GM21367 (cell line): ENCODE results near the gene BABAM2.
"Not testable (repeated sequence)": the region's sequence is repeated elsewhere in the genome, so short reads cannot be mapped to it uniquely, and the experiment has no call there.

Source experiments
- ATAC-seq: cut with Tn5 transposase; IDR thresholded peaks from one replicate; pipeline ENCODE4 v1.9.1; 2021; ENCODE audit not compliant: unreplicated experiment

Gene BABAM2

DNA sequence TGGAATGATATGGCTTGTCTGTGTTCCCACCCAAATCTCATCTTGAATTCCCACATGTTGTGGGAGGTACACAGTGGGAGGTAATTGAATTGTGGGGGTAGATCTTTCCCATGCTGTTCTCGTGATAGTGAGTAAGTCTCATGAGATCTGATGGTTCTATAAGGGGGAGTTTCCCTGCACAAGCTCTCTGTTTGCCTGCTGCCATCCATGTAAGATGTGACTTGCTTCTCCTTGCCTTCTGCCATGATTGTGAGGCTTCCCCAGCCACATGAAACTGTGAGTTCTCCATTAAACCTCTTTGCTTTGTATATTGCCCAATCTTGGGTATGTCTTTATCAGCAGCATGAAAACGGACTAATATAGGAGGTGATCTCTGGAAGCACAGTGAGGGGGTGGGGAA lies 78.4 kb downstream of the BABAM2 start:
- not testable (repeated sequence) for ATAC-seq

DNA sequence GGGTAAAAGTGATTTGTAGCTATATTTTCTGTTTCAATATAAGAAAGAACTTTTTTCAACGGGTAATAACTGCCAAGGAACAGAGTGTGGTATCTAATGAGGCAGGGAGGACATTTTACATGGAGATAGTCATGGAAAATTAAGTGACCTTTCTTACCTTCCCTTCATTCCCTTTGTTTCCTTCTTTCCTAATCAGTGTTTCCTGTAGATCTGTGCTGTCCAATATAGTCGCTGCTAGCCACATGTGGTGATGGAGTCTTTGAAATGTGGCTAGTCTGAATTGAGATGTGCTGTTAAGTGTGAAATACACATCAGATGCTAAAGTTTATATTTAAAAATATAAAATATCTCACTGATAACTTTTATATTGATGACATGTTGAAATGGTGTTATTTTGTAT lies 81.8 kb downstream of the BABAM2 start:
- no peak for ATAC-seq

DNA sequence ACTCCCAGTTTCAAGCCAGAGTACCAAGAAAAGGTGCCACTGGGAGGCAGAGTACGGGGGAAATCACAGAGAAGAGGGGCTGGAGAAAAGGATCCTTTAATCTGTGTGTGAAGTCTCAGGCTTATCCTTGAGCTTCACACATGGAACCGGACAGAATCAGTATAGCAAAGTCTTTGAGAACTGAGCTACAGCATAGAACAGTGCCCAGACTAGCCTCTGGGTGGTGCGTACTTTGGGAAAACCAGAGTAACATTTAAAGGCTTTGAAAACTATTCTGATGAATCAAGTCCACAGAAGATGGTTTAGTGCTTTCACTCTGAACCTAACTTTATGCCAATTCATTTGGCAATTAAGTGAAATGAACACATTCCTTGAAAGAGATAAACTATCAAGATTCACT lies 83.1 kb downstream of the BABAM2 start:
- no peak for ATAC-seq

DNA sequence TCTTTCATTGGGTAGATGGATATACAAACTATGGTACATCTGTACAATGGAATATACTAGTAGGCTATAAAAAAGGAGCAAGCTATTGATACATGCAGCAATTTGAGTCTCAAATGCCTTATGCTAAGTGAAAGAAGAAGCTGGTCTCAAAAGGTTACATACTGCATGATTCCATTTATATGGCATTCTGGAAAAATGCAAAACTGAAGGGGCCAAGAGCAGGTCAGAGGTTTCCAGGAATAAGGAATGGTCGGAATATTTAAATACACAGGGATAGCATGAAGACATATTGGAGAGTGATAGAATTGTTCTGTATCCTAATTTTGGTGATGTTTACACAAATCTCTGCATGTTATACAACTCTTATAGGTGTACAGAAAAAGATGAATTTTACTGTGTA lies 85.8 kb downstream of the BABAM2 start:
- ATAC-seq: no peak

DNA sequence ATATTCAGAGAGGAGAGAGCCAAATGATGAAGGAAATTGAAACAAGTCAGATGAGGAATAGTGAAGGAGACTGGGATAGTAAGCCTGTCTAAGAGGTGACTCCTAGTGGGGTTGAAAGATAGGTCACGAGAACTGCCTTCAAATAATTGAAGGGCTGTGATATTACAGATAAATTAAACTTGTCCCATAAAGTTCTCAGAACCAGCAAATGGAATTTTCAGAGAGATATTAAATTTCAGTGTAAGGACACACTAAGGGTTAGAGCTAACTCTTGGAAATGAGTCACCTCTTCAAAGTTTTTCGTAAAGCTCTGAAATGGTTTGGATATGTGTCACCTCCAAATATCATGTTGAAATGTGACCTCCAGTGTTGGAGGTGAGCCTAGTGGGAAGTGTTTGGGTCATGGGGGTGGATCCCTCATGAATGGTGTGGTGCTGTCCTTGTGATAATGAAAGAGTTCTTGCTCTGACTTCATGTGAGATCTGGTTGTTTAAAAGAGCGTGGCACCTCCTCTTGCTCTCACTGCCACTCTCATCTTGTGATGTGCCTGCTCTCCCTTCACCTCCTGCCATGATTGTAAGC lies 87.3 kb downstream of the BABAM2 start:
- ATAC-seq: no peak

DNA sequence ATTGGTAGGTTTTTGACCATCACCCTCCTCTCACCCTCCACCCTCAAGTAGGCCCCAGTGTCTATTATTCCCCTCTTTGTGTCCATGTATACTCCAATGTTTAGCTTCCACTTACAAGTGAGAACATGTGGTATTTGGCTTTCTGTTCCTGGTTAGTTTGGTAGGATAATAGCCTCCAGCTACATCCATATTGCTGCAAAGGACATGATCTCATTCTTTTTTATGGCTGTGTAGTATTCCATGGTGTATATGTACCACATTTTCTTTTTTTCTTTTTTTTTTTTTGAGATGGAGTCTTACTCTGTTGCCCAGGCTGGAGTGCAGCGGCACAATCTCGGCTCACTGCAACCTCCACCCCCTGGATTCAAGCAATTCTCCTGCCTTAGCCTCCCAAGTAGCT lies 88.2 kb downstream of the BABAM2 start:
- not testable (repeated sequence) for ATAC-seq

DNA sequence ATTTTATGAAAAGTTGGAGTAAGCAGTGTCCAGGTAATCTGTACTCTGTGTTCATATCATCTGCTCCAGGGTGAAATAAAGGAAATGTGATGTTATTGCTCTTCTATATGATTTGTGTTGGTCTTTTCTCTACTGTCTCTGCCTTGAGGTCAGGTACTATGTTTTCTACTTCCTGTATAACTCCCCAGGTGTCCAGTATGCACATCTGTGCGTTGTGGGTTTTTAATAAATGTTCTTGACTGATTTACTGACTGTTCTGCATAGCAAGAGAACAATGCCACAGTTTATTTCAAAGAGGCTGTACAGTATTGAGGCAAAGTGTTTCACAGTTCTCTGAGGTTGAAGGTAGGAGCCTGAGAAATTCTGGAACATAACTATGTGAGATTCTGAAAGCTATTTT lies 89.7 kb downstream of the BABAM2 start:
- ATAC-seq: no peak

DNA sequence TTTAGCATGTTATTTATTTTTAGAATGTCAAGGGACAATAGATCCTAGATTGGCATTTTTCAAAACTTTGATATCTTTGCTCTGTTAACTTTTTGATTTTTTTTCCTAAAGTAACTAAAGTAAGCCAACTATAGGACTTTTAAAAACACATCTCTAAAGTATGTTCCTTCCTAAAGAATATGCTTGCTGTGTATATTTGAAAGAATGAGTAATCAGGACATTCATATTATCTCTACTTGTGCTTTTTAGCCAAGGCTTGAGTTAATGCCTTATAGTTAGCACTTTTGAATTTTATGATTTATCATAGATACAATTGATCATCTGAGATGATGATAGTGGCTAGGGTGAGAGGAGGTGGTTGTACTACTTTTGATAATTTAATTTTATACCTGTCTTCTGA lies 93.6 kb downstream of the BABAM2 start:
- ATAC-seq: no peak

DNA sequence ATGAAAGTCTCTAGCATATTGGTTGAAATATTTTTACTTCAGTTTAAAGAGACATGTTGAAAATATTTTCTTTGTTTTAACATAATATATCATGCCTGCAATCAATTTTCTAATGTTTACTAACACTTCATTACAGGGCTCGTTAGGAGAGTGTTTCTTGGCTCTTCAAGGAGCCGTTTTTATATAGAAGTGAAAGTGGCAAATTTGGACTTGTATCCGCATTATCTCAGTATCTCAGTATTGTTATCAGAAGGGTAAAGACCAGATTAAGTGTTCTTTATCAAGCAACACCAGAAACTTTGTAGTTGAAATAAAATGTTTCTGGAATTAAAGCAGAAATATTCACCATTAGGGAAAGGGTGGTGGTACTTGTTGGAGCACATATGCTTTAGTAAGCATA lies 97.8 kb downstream of the BABAM2 start:
- no peak for ATAC-seq

DNA sequence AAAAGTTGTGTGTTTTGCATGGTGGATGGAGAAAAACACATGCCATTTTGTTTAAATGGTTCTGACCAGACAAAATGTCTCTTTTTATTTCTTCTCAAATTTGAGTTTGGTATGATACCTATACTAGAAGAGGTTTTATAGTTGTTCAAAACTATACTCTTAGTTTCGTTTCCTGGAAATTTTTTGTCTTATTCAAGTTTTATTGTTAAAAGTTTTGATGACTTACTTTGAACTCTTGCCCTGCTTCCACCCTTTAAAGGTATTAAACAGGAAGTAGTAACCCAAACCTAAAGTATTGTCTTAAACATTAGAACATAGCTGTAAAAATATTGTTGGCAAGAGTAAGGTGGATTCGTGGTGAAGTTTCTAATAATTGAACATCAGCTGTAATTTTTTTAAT lies 98.2 kb downstream of the BABAM2 start:
- ATAC-seq: no peak

DNA sequence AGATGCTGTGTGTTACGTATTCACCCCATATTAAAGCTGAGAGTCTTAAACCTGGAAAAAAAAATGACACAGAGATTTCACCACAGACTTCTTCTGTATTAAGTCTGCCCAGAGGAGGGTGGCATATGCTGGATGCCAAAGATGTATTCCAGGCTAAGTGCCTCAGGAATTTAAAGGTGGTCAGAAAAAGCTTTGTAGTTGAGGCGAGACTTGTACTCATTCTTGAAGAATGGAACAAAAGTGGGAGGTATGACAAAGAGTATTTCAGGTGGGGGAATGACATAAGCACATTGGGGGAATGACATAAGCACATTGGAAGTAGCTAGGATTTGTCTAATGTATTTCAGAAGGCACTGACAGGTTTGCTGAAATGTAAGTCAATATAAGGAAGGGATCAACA lies 98.6 kb downstream of the BABAM2 start:
- no peak for ATAC-seq

DNA sequence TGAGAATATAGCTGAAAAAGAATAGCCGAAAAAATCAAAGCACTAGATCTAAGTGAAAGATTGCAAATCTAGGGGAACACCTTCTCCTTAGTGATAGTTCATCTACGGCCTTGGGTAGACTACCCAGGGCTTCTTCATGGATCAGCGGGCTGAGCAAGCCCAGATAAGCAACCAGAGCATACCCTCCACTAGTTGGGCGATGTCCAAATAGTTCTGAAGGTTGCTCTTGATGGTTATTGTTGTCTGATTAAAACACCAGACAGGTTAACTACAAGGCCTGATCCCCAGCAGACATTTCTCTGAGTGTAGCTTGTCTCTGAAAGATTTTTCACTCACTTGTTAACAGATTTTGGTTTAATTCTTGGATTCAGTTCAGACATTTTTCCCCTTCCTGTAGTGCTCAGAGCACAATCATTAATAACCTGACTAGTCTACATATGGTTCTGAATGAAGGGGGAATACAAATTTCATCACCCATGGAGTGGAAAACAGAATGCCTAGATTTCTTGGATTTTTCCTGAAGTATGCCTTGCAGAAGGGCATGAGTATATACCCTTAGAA lies 99.6 kb downstream of the BABAM2 start:
- ATAC-seq: no peak

DNA sequence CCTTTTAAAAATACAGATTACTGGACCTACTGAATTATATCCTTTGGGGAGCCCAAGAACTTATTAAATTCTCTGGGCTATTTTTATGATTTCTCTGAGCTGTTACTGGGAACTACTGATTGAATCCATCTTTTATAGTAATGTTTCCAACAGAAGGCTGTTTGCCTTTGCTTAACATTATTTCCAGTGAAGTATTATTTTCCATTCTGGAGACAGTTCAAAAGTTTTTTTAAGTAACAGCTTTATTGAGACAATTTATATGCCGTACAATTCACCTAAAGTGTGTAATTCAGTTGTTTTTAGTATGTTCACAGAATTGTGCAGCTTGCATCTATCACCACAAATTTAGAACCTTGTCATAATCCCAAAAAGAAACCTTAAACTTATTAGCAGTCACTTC lies 100.6 kb downstream of the BABAM2 start:
- ATAC-seq: no peak

DNA sequence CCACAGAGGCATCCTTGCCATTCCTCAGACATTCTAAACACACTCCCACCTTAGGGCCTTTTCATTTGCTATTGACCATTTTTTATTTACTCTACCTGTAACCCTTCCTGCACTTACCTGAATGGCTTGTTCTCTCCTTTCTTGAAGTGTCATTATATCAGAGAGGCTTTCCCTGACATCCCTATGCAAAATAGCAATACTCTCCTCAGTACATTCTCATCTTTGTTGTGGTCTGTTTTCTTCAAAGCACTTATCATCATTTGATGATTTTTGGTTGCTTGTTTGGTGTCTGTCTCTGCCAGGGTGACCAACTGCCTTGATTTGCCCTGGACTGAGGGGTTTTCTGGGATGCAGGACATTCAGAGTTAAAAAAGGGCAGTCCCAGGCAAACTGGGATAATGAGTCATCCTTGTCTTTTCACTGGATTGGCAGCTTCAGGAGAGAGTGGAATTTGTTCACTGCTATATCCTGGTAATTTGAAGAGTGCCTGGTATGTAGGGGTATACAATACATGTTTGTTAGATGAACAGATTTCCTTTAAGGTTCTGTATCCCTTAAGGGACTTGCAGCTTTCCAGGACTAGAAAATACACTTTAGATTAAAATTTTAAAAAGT lies 102.4 kb downstream of the BABAM2 start:
- ATAC-seq: no peak

DNA sequence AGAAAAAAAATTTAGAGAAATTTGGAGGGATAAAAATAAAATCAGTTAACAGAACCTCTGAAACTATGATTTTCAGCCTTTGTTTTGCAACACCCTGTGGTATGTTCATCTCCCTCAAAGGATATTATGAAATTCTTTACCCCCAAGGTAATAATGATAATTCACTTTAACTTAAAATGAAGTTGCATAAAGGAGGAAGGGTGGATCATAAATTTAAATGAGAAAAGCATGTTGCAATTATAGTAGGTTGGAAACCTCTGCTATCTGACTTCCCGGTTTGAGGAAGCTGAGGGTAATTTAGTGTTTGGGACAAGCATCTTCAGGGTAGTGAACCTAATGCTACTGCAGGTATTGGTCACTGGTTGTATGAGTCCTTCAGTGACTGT lies 102.9 kb downstream of the BABAM2 start:
- ATAC-seq: no peak

DNA sequence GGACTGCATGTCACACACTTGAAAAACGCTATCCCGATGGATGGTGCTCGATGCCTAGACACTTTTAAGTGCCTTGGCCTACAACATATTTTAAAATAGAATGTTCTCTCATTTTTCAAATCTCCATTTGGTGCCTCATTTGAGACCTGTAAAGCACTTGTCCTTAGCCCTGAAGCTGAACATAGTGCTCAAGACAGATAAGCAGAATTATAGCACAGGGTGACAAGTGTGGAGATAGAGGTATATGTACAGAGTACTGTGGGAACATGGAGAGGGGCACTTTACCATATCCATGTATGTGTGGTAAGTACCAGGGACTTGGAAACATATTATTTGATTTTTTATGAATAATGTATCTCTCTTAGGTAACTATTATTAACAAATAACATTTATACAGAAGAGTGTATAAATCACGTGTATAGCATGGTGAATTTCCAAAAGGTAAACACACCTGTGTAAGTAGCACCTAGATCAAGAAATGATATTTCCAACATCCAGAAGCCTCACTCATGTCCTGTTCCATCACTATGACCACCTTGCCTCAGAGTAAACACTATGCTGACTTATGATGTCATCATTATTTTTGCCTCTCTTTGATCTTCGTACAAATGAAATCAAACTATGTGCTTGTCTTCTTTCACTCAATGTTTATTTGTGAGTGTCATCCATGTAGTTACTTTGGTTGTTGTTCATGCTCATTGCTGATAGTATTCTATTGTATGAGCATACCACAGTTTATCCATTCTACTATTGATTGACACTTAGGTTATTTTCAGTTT lies 103.6 kb downstream of the BABAM2 start:
- no peak for ATAC-seq

DNA sequence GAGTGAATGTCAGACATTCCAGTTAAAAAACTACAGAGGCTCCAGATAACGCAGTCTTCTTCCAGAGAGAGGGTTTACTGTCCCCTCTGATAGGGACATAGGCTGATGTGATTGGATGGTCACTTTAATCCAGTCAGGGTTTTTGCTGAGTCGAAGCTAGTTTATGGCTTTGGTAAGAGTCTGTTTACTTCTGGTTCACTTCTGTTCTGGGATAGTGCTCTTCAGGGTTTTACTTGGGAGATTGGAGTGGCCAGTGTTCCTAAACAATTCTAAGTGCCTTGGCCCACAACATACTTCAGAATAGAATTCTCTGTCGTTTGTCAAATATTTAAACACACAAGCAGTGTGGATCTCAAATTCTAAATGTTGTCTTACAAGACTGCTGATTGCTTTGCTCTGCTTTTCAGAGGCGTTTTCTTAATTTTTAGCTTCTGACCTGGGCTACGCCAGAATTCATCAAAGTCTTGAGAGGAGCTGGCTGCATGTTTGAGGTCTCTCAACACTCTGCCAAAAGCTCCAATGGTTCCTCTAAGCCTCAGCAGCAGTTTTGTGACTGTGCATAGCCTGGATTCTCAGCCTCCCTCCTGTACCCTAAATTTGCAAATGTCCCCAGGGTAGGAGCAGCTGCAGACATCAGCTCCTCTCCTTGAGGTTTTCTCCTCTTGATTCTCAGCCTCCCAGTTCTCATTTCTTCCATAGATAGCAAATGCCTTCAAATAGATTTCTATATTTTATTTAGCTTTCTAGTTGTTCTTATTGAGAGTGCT lies 105.8 kb downstream of the BABAM2 start:
- ATAC-seq: no peak

DNA sequence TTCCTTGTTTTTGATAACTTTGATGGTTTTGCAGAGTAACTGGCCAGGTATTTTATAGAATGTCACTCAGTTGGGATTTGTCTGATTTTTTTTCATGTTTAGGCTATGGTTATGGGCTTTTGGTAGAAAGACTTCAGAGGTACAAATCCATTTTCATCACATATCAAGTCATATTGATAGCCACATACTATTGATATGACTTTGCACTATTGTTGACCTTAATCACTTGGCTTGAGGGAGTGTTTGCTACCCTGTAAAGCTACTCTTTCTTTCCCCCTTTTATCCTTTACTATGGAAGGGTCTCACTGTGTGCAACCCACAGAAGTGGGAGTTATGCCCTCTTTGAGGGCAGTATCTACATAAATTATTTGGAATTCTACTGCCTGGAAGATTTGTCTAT lies 109.8 kb downstream of the BABAM2 start:
- ATAC-seq: no peak

DNA sequence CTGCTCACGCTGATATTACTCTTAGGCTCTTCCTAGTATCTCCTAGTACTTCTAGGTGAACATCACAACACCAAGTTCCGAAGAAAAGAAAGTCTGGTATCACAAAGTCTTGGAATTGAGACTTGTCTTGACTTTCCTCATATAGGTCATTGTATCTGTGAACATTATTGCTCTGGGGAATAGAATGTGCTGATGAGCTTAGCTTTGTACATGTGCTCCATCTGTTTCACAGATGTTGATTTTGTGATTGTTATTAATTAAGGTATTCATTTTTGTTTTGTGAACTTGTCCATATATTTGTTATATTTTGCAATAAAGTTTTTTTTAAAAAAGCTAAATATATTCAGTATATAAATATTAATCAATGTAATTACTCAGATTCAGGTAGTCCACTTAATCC lies 111.7 kb downstream of the BABAM2 start:
- no peak for ATAC-seq

DNA sequence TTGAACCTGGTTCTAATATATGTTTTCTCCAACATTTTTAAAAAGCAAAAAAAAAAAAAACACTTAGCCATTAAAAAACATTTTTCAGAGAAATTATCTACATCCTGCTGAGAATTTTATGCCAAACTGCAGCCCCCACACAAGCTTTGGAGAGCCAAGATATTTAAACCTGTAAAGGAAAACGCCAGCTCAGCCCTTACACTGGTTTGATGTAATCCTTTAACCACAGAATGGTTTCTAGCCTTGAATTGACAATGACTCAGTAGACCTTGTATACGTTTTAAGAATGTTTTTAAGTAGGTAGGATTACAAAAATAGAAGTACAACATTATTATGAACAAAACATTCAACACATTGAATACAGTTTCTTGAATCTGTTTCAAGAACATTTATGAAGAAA lies 113.6 kb downstream of the BABAM2 start:
- ATAC-seq: no peak

DNA sequence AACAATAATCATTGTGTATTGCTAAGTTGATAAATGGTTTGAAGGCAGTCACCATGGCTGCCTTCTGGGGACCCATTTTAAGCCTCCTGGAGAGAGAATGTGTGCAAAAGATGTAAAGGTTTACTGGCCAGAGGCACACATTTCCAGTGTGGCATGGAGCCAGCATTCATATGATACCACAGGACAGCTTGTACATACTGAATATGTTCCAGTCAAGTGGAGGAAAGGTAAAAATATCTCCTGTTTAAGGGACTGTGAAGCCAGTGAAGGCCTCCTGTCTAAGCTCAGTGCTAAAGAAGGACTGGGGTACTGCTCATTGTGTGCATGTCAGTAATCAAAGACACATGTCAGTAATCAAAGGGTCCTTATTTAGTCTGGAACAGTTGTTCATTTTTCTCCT lies 119.2 kb downstream of the BABAM2 start:
- ATAC-seq: no peak

DNA sequence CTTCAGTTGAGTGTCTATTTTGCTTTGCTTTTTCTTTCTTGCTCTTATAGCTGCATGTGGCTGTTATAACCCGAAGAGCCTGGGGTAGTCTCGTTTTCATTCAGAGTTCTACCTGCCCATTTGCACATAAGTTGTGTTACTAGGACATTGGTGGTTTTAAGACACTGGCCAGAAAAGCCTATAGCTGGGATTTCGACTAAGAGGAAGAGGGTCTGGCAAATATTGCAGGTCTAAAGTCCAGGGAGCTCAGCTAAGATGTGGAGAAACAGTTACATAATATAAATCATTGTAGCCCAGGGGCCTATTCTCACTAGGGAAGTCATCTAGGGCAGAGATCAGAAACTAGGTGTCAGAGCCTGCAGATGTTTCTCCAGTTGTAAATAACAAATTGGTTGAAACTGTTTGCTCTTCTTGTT lies 120.8 kb downstream of the BABAM2 start:
- no peak for ATAC-seq
